HEK293 (cell line): Measurements from ENCODE around the gene PALD1.

Experiments used
- CTCF ChIA-PET: fragments of 350-600 bp; formaldehyde crosslinking; extraction: SDS; loops from one replicate; lab custom pipeline; 2021; ENCODE audit warnings: antibody characterized with exemption; lab: Yijun Ruan, JAX
- POLR2A ChIA-PET: fragments of 300-600 bp; formaldehyde crosslinking; extraction: SDS; loops from one replicate; lab custom pipeline; 2020; ENCODE audit warnings: antibody characterized with exemption, inconsistent platforms; lab: Yijun Ruan, JAX
- H3K27ac ChIP-seq: fragments of 200-500 bp; sonication (Bioruptor generic); 2 replicates; pipeline ENCODE4 v1.5.1; 2014; ENCODE audit warnings: low read depth, low read length, control low read depth, inconsistent platforms; ENCODE audit errors: extremely low read depth
- H3K36me3 ChIP-seq, 2 experiments: fragments of 200-500 bp in 1 of 2; sonication (Bioruptor generic) in 1 of 2; 1 replicate in 1 of 2; 2 replicates in 1 of 2; pipeline ENCODE4 v1.5.1; 2014 to 2017; ENCODE audit warnings: inconsistent platforms in 2 of 2, low read length in 2 of 2; ENCODE audit not compliant: control insufficient read depth in 2 of 2, insufficient read depth in 1 of 2
- H3K4me1 ChIP-seq: fragments of 200-500 bp; sonication (Bioruptor generic); 2 replicates; pipeline ENCODE4 v1.5.1; 2014; ENCODE audit warnings: mild to moderate bottlenecking, low read length, inconsistent platforms; ENCODE audit not compliant: control insufficient read depth, insufficient read depth
- H3K4me3 ChIP-seq: 2 replicates; pipeline ENCODE4 v1.5.1; 2011; ENCODE audit warnings: low read depth, mild to moderate bottlenecking, control low read depth, low read length, moderate library complexity
- H3K9me3 ChIP-seq: fragments of 200-500 bp; sonication (Bioruptor generic); 2 replicates; pipeline ENCODE4 v1.5.1; 2014; ENCODE audit warnings: low read depth, low read length, inconsistent platforms; ENCODE audit not compliant: control insufficient read depth, insufficient read depth
- BCL11B ChIP-seq: fragments of 450-650 bp; formaldehyde crosslinking; IDR thresholded peaks from 2 replicates; pipeline ENCODE4 v1.5.1; 2016; ENCODE audit warnings: low read depth, missing biosample characterization, missing genetic modification characterization
- ELK4 ChIP-seq: IDR thresholded peaks from 2 replicates; pipeline ENCODE4 v1.6.1; 2011; ENCODE audit warnings: mild to moderate bottlenecking, low read depth, low read length, borderline replicate concordance
- HIC1 ChIP-seq: fragments of 450-650 bp; formaldehyde crosslinking; IDR thresholded peaks from 2 replicates; pipeline ENCODE4 v1.5.1; 2016; ENCODE audit warnings: missing biosample characterization, missing genetic modification characterization
- HOXC10 ChIP-seq: sonication (generic); formaldehyde crosslinking; IDR thresholded peaks from 2 replicates; pipeline ENCODE4 v1.8.1; 2023; ENCODE audit warnings: mild to moderate bottlenecking, missing genetic modification reagents
- YY2 ChIP-seq: fragments of 450-650 bp; formaldehyde crosslinking; IDR thresholded peaks from 2 replicates; pipeline ENCODE4 v1.5.1; 2016; ENCODE audit warnings: missing biosample characterization, missing genetic modification characterization
- ZBTB10 ChIP-seq: fragments of 450-650 bp; formaldehyde crosslinking; IDR thresholded peaks from 2 replicates; pipeline ENCODE4 v1.5.1; 2016; ENCODE audit warnings: missing biosample characterization, missing genetic modification characterization
- ZBTB20 ChIP-seq: fragments of 450-650 bp; formaldehyde crosslinking; IDR thresholded peaks from 2 replicates; pipeline ENCODE4 v1.5.1; 2016; ENCODE audit warnings: missing biosample characterization, missing genetic modification characterization
- ZBTB48 ChIP-seq: fragments of 450-650 bp; formaldehyde crosslinking; IDR thresholded peaks from 2 replicates; pipeline ENCODE4 v1.5.1; 2016; ENCODE audit warnings: missing biosample characterization, missing genetic modification characterization
- ZBTB8A ChIP-seq: fragments of 450-650 bp; formaldehyde crosslinking; IDR thresholded peaks from 2 replicates; pipeline ENCODE4 v1.5.1; 2016; ENCODE audit warnings: missing biosample characterization, missing genetic modification characterization
- ZFP69B ChIP-seq: fragments of 450-650 bp; formaldehyde crosslinking; IDR thresholded peaks from 2 replicates; pipeline ENCODE4 v1.5.1; 2016; ENCODE audit warnings: missing biosample characterization, missing genetic modification characterization
- ZNF202 ChIP-seq: fragments of 450-650 bp; formaldehyde crosslinking; IDR thresholded peaks from 2 replicates; pipeline ENCODE4 v1.5.1; 2016; ENCODE audit warnings: missing biosample characterization, missing genetic modification characterization, borderline replicate concordance
- ZNF248 ChIP-seq: fragments of 450-650 bp; formaldehyde crosslinking; IDR thresholded peaks from 2 replicates; pipeline ENCODE4 v1.5.1; 2017; ENCODE audit warnings: missing biosample characterization, missing genetic modification characterization
- ZNF266 ChIP-seq: fragments of 450-650 bp; formaldehyde crosslinking; IDR thresholded peaks from 2 replicates; pipeline ENCODE4 v1.5.1; 2016; ENCODE audit warnings: missing biosample characterization, missing genetic modification characterization, low read depth
- ZNF488 ChIP-seq: fragments of 450-650 bp; formaldehyde crosslinking; IDR thresholded peaks from 2 replicates; pipeline ENCODE4 v1.5.1; 2016; ENCODE audit warnings: missing biosample characterization, missing genetic modification characterization
- ZNF530 ChIP-seq: fragments of 450-650 bp; formaldehyde crosslinking; IDR thresholded peaks from 2 replicates; pipeline ENCODE4 v1.5.1; 2016; ENCODE audit warnings: low read depth, missing biosample characterization, missing genetic modification characterization
- ZNF549 ChIP-seq: fragments of 450-650 bp; IDR thresholded peaks from 2 replicates; pipeline ENCODE4 v1.5.1; 2018; ENCODE audit warnings: missing biosample characterization, missing genetic modification characterization, mild to moderate bottlenecking, inconsistent platforms, moderate library complexity
- ZNF555 ChIP-seq: fragments of 450-650 bp; formaldehyde crosslinking; conservative IDR thresholded peaks from 2 replicates; pipeline ENCODE4 v1.5.1; 2017; ENCODE audit warnings: missing biosample characterization, mild to moderate bottlenecking, missing genetic modification characterization, inconsistent platforms
- ZNF558 ChIP-seq: fragments of 450-650 bp; formaldehyde crosslinking; IDR thresholded peaks from 2 replicates; pipeline ENCODE4 v1.5.1; 2016; ENCODE audit warnings: missing biosample characterization, missing genetic modification characterization
- ZNF785 ChIP-seq: fragments of 450-650 bp; formaldehyde crosslinking; IDR thresholded peaks from 2 replicates; pipeline ENCODE4 v1.5.1; 2016; ENCODE audit warnings: missing biosample characterization, missing genetic modification characterization
- ZSCAN16 ChIP-seq: fragments of 450-650 bp; formaldehyde crosslinking; IDR thresholded peaks from 2 replicates; pipeline ENCODE4 v1.5.1; 2016; ENCODE audit warnings: missing biosample characterization, missing genetic modification characterization

PALD1 gene

GRCh38 chr10:70440296-70441160 is 38.0 kb upstream of the PALD1 start:
- H3K9me3 ChIP-seq, result no peaks in the 10 kb centered on the region
- ChIA-PET CTCF (interaction anchor here (0.6 kb wide), 2 partner anchors 185 to 252 kb away, joined by 3 read pairs; no protein-coding TSS in a partner anchor), POLR2A (no interaction called here)
- no peak overlapping the region for H3K27ac ChIP-seq
- H3K4me1 ChIP-seq, result no peaks in the 10 kb centered on the region
- no peak overlapping the region for H3K4me3 ChIP-seq
- no peak for TF ChIP-seq YY2 (tag by site-specific recombination)
- no peak for TF ChIP-seq HOXC10 (CRISPR knock-in tag)
- TF ChIP-seq ZFP69B (tag by site-specific recombination), result no peak
- no peak for TF ChIP-seq ZNF266 (tag by site-specific recombination)
- no peak for TF ChIP-seq ZNF555
- no peak for TF ChIP-seq ZNF488 (tag by site-specific recombination)
- no peak for TF ChIP-seq ZNF549
- no peak for TF ChIP-seq ZNF785 (tag by site-specific recombination)
- no peak for TF ChIP-seq BCL11B (tag by site-specific recombination)
- TF ChIP-seq ZBTB10 (tag by site-specific recombination), result no peak
- TF ChIP-seq ZNF202 (tag by site-specific recombination), result no peak
- no peak for TF ChIP-seq ZSCAN16 (tag by site-specific recombination)
- no peak for TF ChIP-seq HIC1 (tag by site-specific recombination)
- TF ChIP-seq ZBTB48 (tag by site-specific recombination), result no peak
- no peak for TF ChIP-seq ZBTB20 (tag by site-specific recombination)
- TF ChIP-seq ZNF530 (tag by site-specific recombination), result no peak
- no peak for TF ChIP-seq ZBTB8A (tag by site-specific recombination)
- no peak for TF ChIP-seq ZNF558
- TF ChIP-seq ELK4, result no peak
- no peak for TF ChIP-seq ZNF248 (tag by site-specific recombination)
- H3K36me3 ChIP-seq, result no peaks in the 10 kb centered on the region
